K562 (cell line): ENCODE measurements around the gene TMSB4X. TPM values are rescaled to one million over a fixed set of nuclear protein-coding genes. Genes with fewer than 3 reads are reported as not detected.
A peak's percentile ranks its signal among the peaks of the same experiment; 100 is the strongest.

ENCODE experiments used
- ERF ChIP-seq: fragments of 450-650 bp; formaldehyde crosslinking; IDR thresholded peaks from 2 replicates; pipeline ENCODE4 v1.4.0; 2020; ENCODE audit warnings: mild to moderate bottlenecking, mixed read lengths
- GATAD2A ChIP-seq: fragments of 450-650 bp; IDR thresholded peaks from 2 replicates; pipeline ENCODE4 v1.6.1; 2017
- HCFC1 ChIP-seq: IDR thresholded peaks from 2 replicates; pipeline ENCODE4 v1.6.1; 2012; ENCODE audit warnings: low read depth, low read length, improper control_type of control experiment
- HSF4 ChIP-seq: fragments of 250-450 bp; sonication (Bioruptor Pico); IDR thresholded peaks from 2 replicates; pipeline ENCODE4 v2.1.2; 2022; ENCODE audit warnings: mild to moderate bottlenecking, moderate library complexity, borderline replicate concordance
- IFI16 ChIP-seq: fragments of 250-450 bp; sonication (Bioruptor Pico); IDR thresholded peaks from 2 replicates; pipeline ENCODE4 v2.1.2; 2022; ENCODE audit warnings: mild to moderate bottlenecking, inconsistent platforms
- NR2C2 ChIP-seq, 2 experiments: fragments of 200-800 bp in 1 of 2; sonication (Bioruptor generic) in 1 of 2; sonication (generic) in 1 of 2; formaldehyde crosslinking in 1 of 2; IDR thresholded peaks; 2 replicates each; pipeline versions ENCODE4 v1.6.1 to v1.8.0; 2016 to 2022; ENCODE audit warnings: mild to moderate bottlenecking in 1 of 2, missing compliant biosample characterization in 1 of 2, missing genetic modification characterization in 1 of 2, missing genetic modification reagents in 1 of 2
- POLR2AphosphoS5 ChIP-seq: IDR thresholded peaks from 2 replicates; pipeline ENCODE4 v1.6.1; 2011; ENCODE audit warnings: mild to moderate bottlenecking, low read depth, low read length, moderate library complexity; ENCODE audit not compliant: control insufficient read depth, insufficient read depth
- PTRF ChIP-seq: fragments of 450-650 bp; IDR thresholded peaks from 2 replicates; pipeline ENCODE4 v1.6.1; 2016; ENCODE audit warnings: mild to moderate bottlenecking, missing genetic modification characterization, missing compliant biosample characterization
- SMARCB1 ChIP-seq: IDR thresholded peaks from 2 replicates; pipeline ENCODE4 v1.6.1; 2011; ENCODE audit warnings: improper control_type of control experiment, low read depth; ENCODE audit not compliant: insufficient read length
- ZBTB17 ChIP-seq: fragments of 450-650 bp; formaldehyde crosslinking; IDR thresholded peaks from 2 replicates; pipeline ENCODE4 v1.4.0; 2020; ENCODE audit warnings: mild to moderate bottlenecking
- ZNF121 ChIP-seq: sonication (generic); formaldehyde crosslinking; conservative IDR thresholded peaks from 2 replicates; pipeline ENCODE4 v1.8.0; 2022; ENCODE audit warnings: missing genetic modification reagents
- polyA plus RNA-seq, 8 experiments: library from polyadenylated mRNA; depleted of rRNA in 4 of 8; stranded (reverse) in 5 of 8; unstranded in 3 of 8; fragments of >200 nt; fragmentation: Nextera tagmentation in 2 of 8; fragmentation: Illumina TruSeq in 1 of 8; extraction: Ambion mirVana in 2 of 8; extraction: Trizol in 1 of 8; gene quantifications; 2 replicates each; pipeline versions ENCODE4 v1.2.1 to v1.2.3, GENCODE V29; 2011 to 2014; ENCODE audit warnings: inconsistent platforms in 1 of 8, missing spikeins in 1 of 8
- total RNA-seq, 7 experiments: library from RNA; depleted of rRNA in 6 of 7; stranded (reverse); fragments of >200 nt in 6 of 7; fragmentation: Illumina TruSeq in 2 of 7; extraction: Trizol in 2 of 7; gene quantifications; 2 replicates each; pipeline versions ENCODE4 v1.2.1 to v1.2.3, GENCODE V29; 2011 to 2021; ENCODE audit warnings: low replicate concordance in 1 of 7
- TF ChIP-seq, protein P1 (sequence below): fragments of 250-450 bp; sonication (Bioruptor Pico); IDR thresholded peaks from 2 replicates; pipeline ENCODE4 v1.5.0; 2021
- TF ChIP-seq, protein P2 (sequence below): fragments of 250-450 bp; sonication (Bioruptor Pico); IDR thresholded peaks from 2 replicates; pipeline ENCODE4 v1.8.0; 2021; ENCODE audit warnings: mild to moderate bottlenecking, moderate library complexity
- TF ChIP-seq, protein P3 (sequence below): fragments of 250-450 bp; sonication (Bioruptor Pico); IDR thresholded peaks from 2 replicates; pipeline ENCODE4 v1.4.0; 2020
- TF ChIP-seq, protein P4 (sequence below): fragments of 450-650 bp; IDR thresholded peaks from 2 replicates; pipeline ENCODE4 v1.6.1; 2016; ENCODE audit warnings: low read depth

Gene TMSB4X
- total and polyA plus RNA-seq, 9 of the 15 experiments (the other 6 are each of a cell fraction or from before 2014, with no cell fraction given) = 1,035 to 2,035 (median 1,529) TPM

DNA sequence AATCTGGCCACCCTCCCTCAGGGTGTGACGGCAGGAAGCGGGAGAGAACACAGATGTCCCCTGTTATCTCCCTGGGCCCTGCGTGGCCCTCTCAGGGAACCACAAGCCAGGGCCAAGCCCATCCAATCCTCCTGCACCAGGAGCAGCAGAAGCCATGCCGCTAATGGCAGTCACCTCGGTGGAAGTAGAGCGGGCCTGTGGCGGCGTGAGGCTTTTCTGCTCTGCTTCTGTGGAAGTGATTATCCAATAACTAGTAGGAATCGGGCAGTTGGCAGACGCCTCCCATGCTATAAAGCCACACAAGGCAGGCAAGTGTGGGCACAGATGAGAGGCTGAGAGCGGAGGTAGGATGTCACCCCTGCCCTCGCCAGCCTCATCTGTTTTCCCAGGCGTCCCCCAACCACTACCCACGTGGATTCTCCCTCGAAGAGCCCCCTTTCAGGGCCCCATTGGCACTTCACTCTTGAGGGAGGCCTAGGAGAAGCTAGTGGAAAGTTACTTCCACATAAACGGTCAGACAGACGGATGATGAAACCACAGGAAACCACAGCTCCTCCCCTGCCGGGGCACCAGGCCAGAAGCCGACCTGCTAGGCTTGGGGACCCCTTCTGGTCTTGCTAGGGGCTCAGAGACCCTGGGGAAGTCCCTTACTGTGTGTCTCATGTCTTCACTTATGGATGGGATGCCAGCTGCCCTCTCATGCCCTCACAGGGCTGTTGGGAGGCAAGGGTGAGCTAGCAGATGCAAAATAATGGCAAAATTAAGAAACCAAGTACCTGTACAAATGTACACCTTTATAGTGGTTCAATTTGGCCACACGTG is 18.8 kb upstream of the TMSB4X start (continued):
- TF ChIP-seq NR2C2 (CRISPR knock-in tag; IDR thresholded peaks at IDR 0.05) (no peak), NR2C2 (tag; IDR thresholded peaks at IDR 0.05) (peak; percentile 71), IFI16 (CRISPR knock-in tag) (0 out of 2 replicates have a peak, but pooled peaks have one; percentile 51), PTRF (peak; percentile 69; the same call in 1 of the 2 replicates), GATAD2A (0 out of 2 replicates have a peak, but pooled peaks have one; percentile 62), ZBTB17 (peak; percentile 76), HSF4 (CRISPR knock-in tag) (peak; percentile 84), SMARCB1 (no peak), ERF (peak; percentile 74; the same call in 1 of the 2 replicates), ZNF121 (CRISPR knock-in tag) (no peak), POLR2AphosphoS5 (peak; percentile 8; the same call in 1 of the 2 replicates), HCFC1 (no peak; the same call in 1 of the 2 replicates)
- TF ChIP-seq, protein P1, sequence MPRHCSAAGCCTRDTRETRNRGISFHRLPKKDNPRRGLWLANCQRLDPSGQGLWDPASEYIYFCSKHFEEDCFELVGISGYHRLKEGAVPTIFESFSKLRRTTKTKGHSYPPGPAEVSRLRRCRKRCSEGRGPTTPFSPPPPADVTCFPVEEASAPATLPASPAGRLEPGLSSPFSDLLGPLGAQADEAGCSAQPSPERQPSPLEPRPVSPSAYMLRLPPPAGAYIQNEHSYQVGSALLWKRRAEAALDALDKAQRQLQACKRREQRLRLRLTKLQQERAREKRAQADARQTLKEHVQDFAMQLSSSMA (CRISPR knock-in tag) = no peak
- TF ChIP-seq, protein P2, sequence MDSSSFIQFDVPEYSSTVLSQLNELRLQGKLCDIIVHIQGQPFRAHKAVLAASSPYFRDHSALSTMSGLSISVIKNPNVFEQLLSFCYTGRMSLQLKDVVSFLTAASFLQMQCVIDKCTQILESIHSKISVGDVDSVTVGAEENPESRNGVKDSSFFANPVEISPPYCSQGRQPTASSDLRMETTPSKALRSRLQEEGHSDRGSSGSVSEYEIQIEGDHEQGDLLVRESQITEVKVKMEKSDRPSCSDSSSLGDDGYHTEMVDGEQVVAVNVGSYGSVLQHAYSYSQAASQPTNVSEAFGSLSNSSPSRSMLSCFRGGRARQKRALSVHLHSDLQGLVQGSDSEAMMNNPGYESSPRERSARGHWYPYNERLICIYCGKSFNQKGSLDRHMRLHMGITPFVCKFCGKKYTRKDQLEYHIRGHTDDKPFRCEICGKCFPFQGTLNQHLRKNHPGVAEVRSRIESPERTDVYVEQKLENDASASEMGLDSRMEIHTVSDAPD (CRISPR knock-in tag) = no peak; the same call in 1 of the 2 replicates
- TF ChIP-seq, protein P3, sequence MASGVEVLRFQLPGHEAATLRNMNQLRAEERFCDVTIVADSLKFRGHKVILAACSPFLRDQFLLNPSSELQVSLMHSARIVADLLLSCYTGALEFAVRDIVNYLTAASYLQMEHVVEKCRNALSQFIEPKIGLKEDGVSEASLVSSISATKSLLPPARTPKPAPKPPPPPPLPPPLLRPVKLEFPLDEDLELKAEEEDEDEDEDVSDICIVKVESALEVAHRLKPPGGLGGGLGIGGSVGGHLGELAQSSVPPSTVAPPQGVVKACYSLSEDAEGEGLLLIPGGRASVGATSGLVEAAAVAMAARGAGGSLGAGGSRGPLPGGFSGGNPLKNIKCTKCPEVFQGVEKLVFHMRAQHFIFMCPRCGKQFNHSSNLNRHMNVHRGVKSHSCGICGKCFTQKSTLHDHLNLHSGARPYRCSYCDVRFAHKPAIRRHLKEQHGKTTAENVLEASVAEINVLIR (CRISPR knock-in tag) = peak; percentile 27; the same call in 1 of the 2 replicates
- TF ChIP-seq, protein P4, sequence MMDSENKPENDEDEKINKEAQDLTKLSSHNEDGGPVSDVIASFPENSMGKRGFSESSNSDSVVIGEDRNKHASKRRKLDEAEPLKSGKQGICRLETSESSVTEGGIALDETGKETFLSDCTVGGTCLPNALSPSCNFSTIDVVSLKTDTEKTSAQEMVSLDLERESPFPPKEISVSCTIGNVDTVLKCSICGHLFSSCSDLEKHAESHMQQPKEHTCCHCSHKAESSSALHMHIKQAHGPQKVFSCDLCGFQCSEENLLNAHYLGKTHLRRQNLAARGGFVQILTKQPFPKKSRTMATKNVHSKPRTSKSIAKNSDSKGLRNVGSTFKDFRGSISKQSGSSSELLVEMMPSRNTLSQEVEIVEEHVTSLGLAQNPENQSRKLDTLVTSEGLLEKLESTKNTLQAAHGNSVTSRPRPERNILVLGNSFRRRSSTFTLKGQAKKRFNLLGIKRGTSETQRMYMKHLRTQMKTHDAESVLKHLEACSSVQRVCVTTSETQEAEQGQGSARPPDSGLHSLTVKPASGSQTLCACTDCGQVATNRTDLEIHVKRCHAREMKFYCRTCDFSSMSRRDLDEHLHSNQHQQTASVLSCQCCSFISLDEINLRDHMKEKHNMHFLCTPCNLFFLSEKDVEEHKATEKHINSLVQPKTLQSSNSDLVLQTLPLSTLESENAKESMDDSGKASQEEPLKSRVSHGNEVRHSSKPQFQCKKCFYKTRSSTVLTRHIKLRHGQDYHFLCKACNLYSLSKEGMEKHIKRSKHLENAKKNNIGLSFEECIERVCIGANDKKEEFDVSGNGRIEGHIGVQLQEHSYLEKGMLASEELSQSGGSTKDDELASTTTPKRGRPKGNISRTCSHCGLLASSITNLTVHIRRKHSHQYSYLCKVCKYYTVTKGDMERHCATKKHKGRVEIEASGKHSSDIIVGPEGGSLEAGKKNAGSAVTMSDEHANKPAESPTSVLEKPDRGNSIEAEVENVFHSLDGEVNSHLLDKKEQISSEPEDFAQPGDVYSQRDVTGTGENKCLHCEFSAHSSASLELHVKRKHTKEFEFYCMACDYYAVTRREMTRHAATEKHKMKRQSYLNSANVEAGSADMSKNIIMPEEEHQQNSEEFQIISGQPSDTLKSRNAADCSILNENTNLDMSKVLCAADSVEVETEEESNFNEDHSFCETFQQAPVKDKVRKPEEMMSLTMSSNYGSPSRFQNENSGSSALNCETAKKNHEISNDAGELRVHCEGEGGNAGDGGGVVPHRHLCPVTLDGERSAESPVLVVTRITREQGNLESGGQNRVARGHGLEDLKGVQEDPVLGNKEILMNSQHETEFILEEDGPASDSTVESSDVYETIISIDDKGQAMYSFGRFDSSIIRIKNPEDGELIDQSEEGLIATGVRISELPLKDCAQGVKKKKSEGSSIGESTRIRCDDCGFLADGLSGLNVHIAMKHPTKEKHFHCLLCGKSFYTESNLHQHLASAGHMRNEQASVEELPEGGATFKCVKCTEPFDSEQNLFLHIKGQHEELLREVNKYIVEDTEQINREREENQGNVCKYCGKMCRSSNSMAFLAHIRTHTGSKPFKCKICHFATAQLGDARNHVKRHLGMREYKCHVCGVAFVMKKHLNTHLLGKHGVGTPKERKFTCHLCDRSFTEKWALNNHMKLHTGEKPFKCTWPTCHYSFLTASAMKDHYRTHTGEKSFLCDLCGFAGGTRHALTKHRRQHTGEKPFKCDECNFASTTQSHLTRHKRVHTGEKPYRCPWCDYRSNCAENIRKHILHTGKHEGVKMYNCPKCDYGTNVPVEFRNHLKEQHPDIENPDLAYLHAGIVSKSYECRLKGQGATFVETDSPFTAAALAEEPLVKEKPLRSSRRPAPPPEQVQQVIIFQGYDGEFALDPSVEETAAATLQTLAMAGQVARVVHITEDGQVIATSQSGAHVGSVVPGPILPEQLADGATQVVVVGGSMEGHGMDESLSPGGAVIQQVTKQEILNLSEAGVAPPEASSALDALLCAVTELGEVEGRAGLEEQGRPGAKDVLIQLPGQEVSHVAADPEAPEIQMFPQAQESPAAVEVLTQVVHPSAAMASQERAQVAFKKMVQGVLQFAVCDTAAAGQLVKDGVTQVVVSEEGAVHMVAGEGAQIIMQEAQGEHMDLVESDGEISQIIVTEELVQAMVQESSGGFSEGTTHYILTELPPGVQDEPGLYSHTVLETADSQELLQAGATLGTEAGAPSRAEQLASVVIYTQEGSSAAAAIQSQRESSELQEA = no peak
